ENCODE measurements around the gene GPR85. TPM values are rescaled to one million over a fixed set of nuclear protein-coding genes. Genes with fewer than 3 reads are reported as not detected.
"Not testable (repeated sequence)": the region's sequence is repeated elsewhere in the genome, so short reads cannot be mapped to it uniquely, and the experiment has no call there.

GPR85 gene, protein sequence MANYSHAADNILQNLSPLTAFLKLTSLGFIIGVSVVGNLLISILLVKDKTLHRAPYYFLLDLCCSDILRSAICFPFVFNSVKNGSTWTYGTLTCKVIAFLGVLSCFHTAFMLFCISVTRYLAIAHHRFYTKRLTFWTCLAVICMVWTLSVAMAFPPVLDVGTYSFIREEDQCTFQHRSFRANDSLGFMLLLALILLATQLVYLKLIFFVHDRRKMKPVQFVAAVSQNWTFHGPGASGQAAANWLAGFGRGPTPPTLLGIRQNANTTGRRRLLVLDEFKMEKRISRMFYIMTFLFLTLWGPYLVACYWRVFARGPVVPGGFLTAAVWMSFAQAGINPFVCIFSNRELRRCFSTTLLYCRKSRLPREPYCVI
- total RNA-seq = not detected

- ChIA-PET POLR2A (interaction anchor here (0.6 to 0.7 kb wide), 2 partner anchors 23 to 513 kb away, joined by 3 to 4 read pairs; no protein-coding TSS in a partner anchor), CTCF (interaction anchor here (0.8 to 1.2 kb wide), 2 partner anchors 14 to 30 kb away, joined by 3 to 4 read pairs; no protein-coding TSS in a partner anchor)
Measured at GRCh38 chr7:113086431-113086888, at the start of gene GPR85. Gene GPR85, minus strand, starts transcription at chr7:113086827. Its CDS starts 2,106 bp downstream, at chr7:113084721.

DNA sequence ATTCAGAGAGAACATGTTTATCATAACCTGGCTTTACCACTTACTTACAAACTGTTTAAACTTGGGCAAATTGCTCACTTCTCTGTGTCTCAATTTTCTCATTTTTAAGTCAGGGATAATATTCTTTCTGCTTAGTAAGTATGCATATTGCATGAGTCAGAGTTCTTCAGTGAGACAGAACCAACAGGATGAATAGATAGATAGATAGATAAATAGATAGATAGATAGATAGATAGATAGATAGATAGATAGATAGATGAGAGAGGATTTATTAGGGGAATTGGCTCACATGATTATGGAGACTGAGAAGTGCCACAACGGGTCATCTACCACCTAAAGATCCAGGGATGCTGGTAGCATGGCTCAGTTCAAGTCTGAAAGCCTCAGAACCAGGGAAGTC is 47.4 kb upstream of the GPR85 start:
- ChIA-PET POLR2A (no interaction called here), CTCF (no interaction called here)

DNA sequence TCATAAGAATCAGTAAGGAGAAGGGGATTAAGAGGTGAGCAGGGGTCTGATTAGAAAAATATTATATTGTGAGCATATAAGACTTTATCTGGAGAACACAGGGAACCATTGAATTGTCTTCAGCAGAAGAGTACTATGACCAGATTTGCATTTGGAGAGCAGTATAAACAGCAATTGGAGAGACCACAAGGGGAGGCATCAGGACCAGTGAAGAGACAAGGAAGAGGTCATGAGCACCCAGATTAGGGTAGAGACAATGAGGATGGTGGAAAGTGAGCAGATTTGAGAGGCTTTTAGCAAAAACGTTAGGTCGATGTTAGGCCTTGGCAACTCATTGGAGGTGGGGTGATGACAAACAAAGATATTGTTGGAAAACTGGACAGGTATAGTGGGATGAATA is 44.7 kb upstream of the GPR85 start:
- ChIA-PET POLR2A (no interaction called here), CTCF (no interaction called here)

GRCh38 chr7:113128031-113128430 is 41.4 kb upstream of the GPR85 start:
- CTCF ChIA-PET = no interaction called here
- POLR2A ChIA-PET = no interaction called here

DNA sequence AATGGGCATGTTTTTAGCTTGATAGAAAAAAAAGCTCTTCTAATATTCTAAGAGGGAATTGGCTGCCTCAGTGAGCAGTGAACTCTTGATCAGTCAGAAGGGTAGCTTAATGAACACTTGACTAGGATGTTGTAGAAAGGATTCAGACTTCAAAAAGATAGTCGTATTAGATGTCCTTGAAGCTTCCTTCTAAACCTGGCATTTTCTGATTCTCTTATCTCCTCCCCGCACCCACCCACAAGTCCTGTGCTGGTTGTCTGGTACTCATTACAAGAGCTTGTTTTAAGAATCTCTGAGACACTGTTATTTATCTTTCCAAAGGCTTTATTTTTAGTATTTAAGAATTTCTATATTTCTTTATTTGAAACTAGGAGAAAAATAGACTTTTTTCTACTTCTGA is 39.1 kb upstream of the GPR85 start:
- ChIA-PET POLR2A (no interaction called here), CTCF (interaction anchor here (1.0 kb wide), 1 partner anchor 20 kb away, joined by 3 read pairs; no protein-coding TSS in a partner anchor)

GRCh38 chr7:113122744-113123143 is 36.1 kb upstream of the GPR85 start:
- ChIA-PET POLR2A (no interaction called here), CTCF (no interaction called here)

GRCh38 chr7:113120647-113121046 is 34.0 kb upstream of the GPR85 start:
- POLR2A ChIA-PET = no interaction called here
- CTCF ChIA-PET = no interaction called here

DNA sequence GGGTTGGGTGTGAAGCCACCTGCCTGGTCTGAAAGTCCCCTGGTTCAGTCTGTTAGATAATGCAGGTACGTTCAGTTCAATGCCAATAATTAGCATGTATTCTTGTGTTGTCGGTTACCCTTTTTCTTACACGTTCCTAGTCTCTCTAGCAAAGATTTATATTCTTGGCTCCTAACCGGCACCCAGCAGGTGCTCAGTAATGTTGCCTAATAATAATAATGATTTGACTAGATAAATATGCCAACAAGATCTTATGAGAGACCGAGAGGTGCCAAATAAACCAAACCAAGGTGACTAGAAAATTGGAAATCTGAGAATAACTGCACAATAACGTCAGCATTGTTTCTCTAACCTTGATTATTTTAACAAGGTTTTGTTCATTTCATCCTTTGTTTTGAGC is 32.8 kb upstream of the GPR85 start:
- POLR2A ChIA-PET = no interaction called here

GRCh38 chr7:113118074-113118959 is 31.7 kb upstream of the GPR85 start, which contains the start of gene SMIM30:
Gene SMIM30, minus strand, starts transcription at chr7:113118554. Its CDS starts 976 bp downstream, at chr7:113117578.
- CTCF ChIA-PET = no interaction called here
- POLR2A ChIA-PET = no interaction called here

More for the DNA sequence above, 32.8 kb upstream of the GPR85 start:
- CTCF ChIA-PET = no interaction called here

DNA sequence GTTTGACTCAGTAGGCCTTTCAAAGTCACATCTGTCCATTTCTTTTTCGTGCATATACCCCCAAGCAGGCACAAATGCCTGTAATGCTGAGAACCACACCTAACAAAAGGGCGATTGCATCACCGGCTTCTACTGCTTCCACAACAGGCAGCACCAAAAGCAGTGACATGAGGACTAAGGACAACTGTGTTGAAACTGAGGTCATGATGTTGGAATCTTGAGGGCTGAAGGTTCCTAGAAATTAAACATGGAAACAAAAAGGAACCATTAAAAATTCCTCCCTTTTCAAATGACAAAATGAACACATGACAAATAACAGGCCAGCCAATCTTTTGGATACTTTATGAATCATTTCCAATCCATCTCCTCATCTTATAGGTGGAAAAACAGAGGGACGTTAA is 30.7 kb upstream of the GPR85 start:
- CTCF ChIA-PET, POLR2A ChIA-PET: not testable (repeated sequence)

GRCh38 chr7:113113912-113114311 is 27.3 kb upstream of the GPR85 start:
- CTCF ChIA-PET = no interaction called here

GRCh38 chr7:113109718-113110117 is 23.1 kb upstream of the GPR85 start:
- POLR2A ChIA-PET = no interaction called here
- CTCF ChIA-PET = no interaction called here

More at GRCh38 chr7:113113912-113114311, 27.3 kb upstream of the GPR85 start:
- POLR2A ChIA-PET = no interaction called here

GRCh38 chr7:113100121-113100603 is 13.5 kb upstream of the GPR85 start:
- CTCF ChIA-PET = interaction anchor here (0.9 kb wide), 1 partner anchor 14 kb away, joined by 4 read pairs; no protein-coding TSS in a partner anchor

GRCh38 chr7:113099284-113099919 is 12.8 kb upstream of the GPR85 start:
- ChIA-PET POLR2A (no interaction called here), CTCF (interaction anchor here (0.9 kb wide), 1 partner anchor 13 kb away, joined by 4 read pairs; no protein-coding TSS in a partner anchor)

More at GRCh38 chr7:113100121-113100603, 13.5 kb upstream of the GPR85 start:
- POLR2A ChIA-PET = no interaction called here

DNA sequence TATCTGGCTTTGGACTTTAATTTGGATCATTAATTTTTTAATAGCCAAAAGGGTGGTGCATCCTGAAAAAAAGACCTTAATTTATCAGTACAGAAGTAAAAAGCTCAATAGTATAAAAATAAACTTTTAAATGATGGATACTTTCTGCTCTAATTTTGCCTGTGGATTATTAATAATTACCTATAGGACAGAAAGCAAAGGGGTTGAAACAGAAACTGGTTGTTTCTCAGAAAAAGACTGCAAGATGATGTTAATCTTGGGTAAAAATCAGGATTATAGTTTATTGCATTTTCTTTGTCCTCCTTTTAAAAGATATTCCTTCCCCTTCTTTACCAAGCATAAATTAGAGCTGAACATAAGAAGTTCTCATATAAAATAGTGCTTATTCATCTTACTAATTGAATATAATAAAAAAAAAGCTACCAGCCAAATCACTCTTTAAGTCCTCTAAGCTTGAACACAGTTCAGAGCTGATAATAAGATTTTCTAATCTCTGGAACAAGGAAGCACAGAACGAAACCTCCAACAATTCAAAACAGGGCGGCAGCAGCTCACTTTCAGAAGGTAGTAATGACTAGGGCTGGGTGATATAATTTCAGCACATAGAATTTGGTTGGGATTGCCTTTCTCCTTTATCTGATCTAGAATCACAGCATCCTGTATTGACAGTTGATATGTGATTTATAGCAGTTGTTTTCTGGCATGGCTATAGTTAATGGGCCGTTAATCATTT is 8.1 kb upstream of the GPR85 start:
- POLR2A ChIA-PET = no interaction called here
- CTCF ChIA-PET = no interaction called here

GRCh38 chr7:113093561-113093960 is 6.9 kb upstream of the GPR85 start:
- POLR2A ChIA-PET = no interaction called here
- CTCF ChIA-PET = no interaction called here

DNA sequence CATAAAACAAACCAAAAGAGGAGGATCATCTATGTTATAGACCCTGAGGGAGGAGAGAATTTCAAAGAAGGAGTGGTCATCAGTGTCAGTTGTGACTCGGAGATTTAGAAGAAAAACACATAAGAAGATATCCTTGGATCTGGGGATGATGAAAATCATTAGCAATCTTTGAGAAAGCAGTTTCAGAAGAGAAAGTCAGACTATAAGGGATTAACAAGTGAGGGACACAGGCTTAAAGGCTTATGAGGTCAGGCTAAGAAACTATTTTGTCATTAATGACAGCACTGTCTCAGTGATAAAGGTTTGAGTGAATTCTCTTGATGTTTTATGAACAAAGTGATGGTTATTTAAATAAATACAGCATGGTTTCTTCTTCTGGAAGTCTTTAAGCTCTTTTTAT is 6.1 kb upstream of the GPR85 start:
- POLR2A ChIA-PET = no interaction called here
- CTCF ChIA-PET = no interaction called here

DNA sequence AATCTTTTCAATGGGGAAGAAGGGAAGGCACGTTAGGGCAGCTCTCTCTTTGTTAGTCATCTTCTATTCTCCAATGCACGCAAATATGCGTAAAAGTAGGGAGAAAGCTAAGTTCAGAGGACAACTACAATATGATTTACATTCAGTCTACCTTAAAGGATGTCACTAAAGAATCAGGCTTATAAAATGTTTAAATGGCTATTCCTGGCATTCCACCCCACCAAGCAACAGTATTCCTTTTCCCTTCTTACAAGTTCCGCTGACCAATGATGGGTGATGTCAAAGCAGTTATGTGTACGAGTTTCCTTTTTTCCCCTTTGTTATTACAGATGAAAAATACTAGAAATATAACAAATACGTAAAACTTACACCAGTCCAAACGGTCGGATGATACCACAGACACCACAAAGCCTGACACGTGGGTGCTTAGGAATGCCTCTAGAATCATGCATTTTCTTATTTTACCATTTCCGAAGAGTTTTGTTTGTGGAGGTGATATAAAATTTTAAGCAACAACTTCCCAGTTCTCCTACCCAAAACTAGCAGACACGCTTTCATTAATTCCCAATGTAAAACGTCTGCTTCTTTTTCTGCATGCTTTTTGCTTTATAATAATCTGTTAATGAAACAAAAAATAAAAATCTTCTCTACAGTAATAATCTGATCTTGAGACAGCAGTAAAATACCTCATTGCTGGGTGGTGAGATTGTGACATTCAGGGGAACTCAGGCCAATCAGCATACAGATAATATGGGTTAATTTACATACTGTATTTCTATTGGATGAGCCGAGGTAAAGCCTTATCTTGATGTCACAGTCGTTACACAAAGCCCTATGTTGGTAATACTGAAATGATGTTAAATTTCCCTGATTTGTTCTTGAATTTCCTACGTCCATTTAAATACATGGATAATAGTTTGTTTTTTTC is 708 bp upstream of the GPR85 start:
- POLR2A ChIA-PET = no interaction called here
- CTCF ChIA-PET = interaction anchor here (0.8 kb wide), 1 partner anchor 29 kb away, joined by 3 read pairs; no protein-coding TSS in a partner anchor
